ENCODE measurements around the gene SIRPD. TPM values are rescaled to one million over a fixed set of nuclear protein-coding genes. Genes with fewer than 3 reads are reported as not detected.
"Not testable (repeated sequence)": the region's sequence is repeated elsewhere in the genome, so short reads cannot be mapped to it uniquely, and the experiment has no call there.

SIRPD gene
- total RNA-seq, 1 donor from 2014 or later = not detected

DNA sequence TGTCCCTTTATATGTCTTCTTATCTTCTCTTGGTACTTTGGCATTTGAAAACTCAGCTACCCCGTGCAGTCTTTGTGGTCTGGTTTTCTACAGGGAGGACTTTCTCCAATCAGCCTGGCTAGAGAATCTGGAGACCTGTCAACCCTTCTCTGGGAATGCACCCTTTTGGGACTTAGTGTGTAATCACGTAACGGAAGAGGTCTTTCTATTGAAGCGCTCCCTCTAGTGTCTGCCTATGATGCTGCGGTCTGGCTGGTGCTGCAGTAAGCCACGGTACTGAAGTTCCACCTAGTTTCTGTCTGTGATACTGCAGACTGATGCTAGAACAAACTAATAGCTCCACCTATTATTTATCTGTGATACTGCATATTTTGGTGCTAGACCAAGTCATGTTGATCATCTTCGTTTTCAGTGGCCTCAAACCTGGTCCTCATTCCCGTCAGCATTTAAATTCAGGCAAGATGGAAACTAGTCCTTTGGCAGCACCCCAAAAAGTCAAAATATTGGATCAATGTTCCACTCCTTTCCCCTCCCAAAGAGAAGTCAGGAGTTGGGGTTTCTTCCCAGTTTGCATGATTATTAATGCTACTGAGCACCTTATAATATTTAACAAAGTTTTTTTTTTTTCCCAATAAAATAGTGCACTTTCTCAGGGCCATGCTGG, 53.8 kb downstream of the SIRPD start:
- TF ChIP-seq, protein P1, sequence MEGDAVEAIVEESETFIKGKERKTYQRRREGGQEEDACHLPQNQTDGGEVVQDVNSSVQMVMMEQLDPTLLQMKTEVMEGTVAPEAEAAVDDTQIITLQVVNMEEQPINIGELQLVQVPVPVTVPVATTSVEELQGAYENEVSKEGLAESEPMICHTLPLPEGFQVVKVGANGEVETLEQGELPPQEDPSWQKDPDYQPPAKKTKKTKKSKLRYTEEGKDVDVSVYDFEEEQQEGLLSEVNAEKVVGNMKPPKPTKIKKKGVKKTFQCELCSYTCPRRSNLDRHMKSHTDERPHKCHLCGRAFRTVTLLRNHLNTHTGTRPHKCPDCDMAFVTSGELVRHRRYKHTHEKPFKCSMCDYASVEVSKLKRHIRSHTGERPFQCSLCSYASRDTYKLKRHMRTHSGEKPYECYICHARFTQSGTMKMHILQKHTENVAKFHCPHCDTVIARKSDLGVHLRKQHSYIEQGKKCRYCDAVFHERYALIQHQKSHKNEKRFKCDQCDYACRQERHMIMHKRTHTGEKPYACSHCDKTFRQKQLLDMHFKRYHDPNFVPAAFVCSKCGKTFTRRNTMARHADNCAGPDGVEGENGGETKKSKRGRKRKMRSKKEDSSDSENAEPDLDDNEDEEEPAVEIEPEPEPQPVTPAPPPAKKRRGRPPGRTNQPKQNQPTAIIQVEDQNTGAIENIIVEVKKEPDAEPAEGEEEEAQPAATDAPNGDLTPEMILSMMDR (IDR thresholded peaks at IDR 0.05) = peak; percentile 43 to 74 (median 61)
- peaks cover 0 to 11% of the 10 kb centered on the region in 2 donors for H3K9me3 ChIP-seq
- DNase-seq (ENCODE audit: low spot score in 2 of 2) = peak; percentile 27 to 78
- H3K36me3 ChIP-seq = no peaks in the 10 kb centered on the region
- H3K27ac ChIP-seq = no peak overlapping the region
- no peaks in the 10 kb centered on the region for H3K4me1 ChIP-seq
- H3K4me3 ChIP-seq = no peak overlapping the region
- intact Hi-C loops (cut with DNase I) = no loop called here
- no peaks in the 10 kb centered on the region for H3K27me3 ChIP-seq

DNA sequence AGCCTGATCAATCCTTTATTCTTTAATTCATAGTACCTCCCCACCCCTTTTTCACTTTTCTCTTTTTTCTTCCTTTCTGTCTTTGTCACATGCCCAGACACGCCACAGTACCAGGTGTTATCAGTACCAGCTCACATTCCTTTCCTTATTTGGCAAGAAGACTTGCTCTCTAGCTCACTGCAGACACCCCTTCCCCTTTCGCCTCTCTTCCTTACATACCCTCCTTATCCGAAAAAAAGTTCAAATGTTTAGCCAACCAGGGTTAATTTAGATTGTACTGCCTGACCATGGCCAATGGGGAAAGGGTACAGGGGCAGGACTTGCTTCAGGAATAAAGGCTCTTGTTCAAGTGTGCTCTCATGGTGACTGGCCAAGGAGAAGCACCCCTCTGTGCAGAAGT, 57.0 kb downstream of the SIRPD start:
- no peaks in the 10 kb centered on the region for H3K27me3 ChIP-seq
- no peak overlapping the region for H3K4me3 ChIP-seq
- no peak overlapping the region for H3K27ac ChIP-seq
- TF ChIP-seq, protein P1 (IDR thresholded peaks at IDR 0.05) = no peak
- DNase-seq (ENCODE audit: low spot score in 2 of 2) = no peak
- H3K9me3 ChIP-seq = peaks cover 0 to 11% of the 10 kb centered on the region in 2 donors
- intact Hi-C loops (cut with DNase I) = no loop called here
- no peaks in the 10 kb centered on the region for H3K4me1 ChIP-seq
- no peaks in the 10 kb centered on the region for H3K36me3 ChIP-seq

DNA sequence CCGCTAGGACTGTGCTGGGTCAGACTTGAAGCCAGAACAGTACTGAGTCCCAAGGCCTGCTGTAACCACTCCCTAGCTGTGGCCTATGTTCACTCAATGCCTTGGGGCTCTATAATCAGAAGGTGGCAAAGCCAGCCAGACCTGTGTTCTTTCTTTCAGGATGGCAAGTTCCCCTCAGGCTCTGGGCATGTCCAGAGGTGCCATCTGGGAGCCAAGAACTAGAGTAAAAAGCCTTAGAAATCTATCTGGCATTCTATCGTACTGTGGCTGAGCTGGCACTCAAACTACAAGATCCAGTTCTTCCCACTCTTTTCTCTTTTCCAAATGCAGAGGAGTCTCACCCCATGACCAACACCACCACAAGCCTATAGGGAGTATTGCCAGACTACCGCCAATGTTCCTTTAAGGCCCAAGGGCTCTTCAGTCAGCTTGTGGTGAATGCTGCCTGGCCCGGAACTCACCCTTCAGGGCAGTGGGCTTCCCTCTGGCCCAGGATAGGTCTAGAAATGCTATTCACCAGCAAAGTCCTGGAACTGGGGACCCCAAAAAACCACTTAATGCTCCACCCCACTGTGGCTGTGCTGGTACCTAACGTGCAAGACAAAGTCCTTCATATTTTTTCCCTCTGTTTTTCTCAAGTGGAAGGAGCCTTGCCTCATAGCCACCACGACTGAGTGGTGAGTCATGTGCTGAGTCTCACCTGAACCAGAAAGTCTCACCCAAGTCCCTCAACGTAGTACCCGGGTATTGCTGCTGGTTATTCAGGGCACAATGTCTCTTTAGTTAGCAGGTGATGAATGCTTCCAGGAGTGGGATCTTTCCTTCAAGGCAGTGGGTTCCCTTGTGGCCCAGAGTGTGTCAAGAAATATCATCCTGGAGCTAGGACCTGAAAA, 57.7 kb downstream of the SIRPD start:
- no peak for DNase-seq (ENCODE audit: low spot score in 2 of 2)
- H3K36me3 ChIP-seq = no peaks in the 10 kb centered on the region
- TF ChIP-seq, protein P1 (IDR thresholded peaks at IDR 0.05) = no peak
- peaks cover 0 to 11% of the 10 kb centered on the region in 2 donors for H3K9me3 ChIP-seq
- H3K27ac ChIP-seq = no peak overlapping the region
- no peak overlapping the region for H3K4me3 ChIP-seq
- intact Hi-C loops (cut with DNase I) = no loop called here
- H3K4me1 ChIP-seq = no peaks in the 10 kb centered on the region
- H3K27me3 ChIP-seq = no peaks in the 10 kb centered on the region

DNA sequence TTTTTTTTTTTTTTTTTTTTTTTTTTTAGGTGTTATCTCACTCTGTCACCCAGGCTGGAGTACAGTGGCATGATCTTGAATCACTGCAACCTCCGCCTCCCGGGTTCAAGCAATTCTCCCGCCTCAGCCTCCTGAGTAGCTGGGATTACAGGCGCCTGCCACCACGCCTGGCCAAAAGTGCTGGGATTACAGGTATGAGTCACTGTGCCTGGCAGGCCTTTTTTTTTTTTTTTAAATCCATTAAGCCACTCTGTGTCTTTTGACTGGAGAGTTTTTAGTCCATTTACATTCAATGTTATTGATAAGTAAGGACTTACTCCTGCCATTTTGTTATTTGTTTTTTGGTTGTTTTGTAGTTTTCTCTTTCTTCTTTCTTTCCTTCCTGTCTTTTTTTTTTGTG, 60.1 kb downstream of the SIRPD start:
- H3K4me3 ChIP-seq; H3K36me3 ChIP-seq; H3K27me3 ChIP-seq; H3K4me1 ChIP-seq; DNase-seq (ENCODE audit: low spot score in 2 of 2); H3K9me3 ChIP-seq; intact Hi-C loops (cut with DNase I); H3K27ac ChIP-seq: not testable (repeated sequence)

DNA sequence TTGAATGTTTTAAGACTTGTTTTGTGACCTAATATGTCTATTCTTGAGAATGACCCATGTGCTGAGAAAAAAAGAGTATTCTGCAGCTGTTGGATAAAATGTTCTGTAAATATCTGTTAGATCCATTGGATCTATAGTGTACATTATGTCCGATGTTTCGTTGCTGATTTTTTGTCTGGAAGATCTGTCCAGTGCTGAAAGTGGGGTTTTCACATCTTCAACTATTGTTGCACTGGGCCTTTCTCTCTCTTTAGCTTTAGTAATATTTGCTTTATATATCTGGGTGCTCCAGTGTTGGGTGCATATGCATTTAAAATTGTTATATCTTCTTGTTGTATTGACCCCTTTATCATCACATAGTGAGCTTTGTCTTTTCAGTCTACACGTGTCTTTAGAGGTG, 60.6 kb downstream of the SIRPD start:
- Histone ChIP-seq H3K4me3 (no peak overlapping the region), H3K27ac (no peak overlapping the region), H3K9me3 (no peaks in the 10 kb centered on the region), H3K27me3 (no peaks in the 10 kb centered on the region), H3K36me3 (no peaks in the 10 kb centered on the region), H3K4me1 (no peaks in the 10 kb centered on the region)
- intact Hi-C loops (cut with DNase I) = no loop called here
- DNase-seq (ENCODE audit: low spot score in 2 of 2) = no peak
- TF ChIP-seq, protein P1 (IDR thresholded peaks at IDR 0.05) = no peak

DNA sequence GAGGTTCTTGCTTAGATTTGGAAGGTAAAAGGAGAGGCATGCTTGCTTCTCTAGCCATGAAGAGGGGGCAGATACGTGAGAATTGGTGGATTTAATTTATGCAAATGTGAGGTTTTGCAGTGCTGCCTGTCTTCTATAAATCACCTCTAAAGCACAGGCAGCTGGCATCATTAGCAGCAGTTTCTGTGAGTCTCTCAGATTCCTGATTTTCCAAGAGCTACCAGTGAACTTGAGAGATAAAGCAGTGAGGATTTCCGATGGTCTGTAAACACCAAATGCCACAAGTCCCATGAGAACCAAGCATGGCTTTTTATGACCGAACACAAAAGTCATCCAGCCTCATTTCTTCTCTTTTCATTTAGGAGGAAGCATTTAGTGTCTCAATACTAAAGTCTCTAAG, 63.1 kb downstream of the SIRPD start:
- intact Hi-C loops (cut with DNase I) = no loop called here
- H3K9me3 ChIP-seq = no peaks in the 10 kb centered on the region
- no peaks in the 10 kb centered on the region for H3K27me3 ChIP-seq
- no peaks in the 10 kb centered on the region for H3K36me3 ChIP-seq
- H3K4me3 ChIP-seq = no peak overlapping the region
- TF ChIP-seq, protein P1 (IDR thresholded peaks at IDR 0.05) = no peak
- DNase-seq (ENCODE audit: low spot score in 2 of 2) = no peak
- no peak overlapping the region for H3K27ac ChIP-seq
- H3K4me1 ChIP-seq = no peaks in the 10 kb centered on the region

Measured in ascending aorta (tissue), 2 donors.